ENCODE results near the gene MED12L. TPM values are rescaled to one million over a fixed set of nuclear protein-coding genes. Genes with fewer than 3 reads are reported as not detected.

Gene MED12L
- total RNA-seq, 4 donors from 2014 or later, result 0.12 to 0.77 (median 0.21) TPM

DNA sequence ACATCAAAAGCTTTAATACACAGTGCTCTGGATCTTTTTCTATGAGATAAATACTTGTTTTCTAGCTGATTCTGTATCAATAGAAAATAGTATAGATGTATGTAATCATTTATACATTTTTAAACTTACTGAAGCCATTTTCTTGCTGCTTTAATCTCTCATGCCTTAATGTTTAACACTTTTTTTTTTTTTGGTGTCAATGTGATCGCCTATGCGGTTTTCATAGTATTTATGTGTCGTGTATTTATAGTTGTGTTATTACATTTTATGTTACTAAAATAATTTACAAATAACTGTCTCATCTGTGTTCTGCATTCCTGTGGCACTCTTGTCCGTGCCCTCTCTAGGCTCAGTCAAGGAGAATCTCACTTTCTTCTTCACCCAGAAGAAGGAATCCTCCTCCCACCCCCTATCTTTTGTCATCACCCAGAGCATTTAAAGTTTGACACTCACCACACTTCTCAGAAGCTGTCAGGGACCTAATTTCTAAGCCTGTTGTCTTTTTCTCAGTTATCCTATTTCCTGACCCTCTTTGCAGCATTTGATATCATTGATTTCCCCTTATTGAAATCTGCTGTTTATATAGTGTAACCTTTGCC is 138.9 kb downstream of the MED12L start:
- ATAC-seq, result no peak
- Histone ChIP-seq H3K9me3 (no peaks in the 10 kb centered on the region), H3K4me3 (no peak overlapping the region), H3K27me3 (no peaks in the 10 kb centered on the region), H3K36me3 (no peaks in the 10 kb centered on the region), H3K27ac (no peak overlapping the region), H3K4me1 (peaks cover 8 to 38% (median 14%) of the 10 kb centered on the region in 3 donors)
- TF ChIP-seq EP300 (IDR thresholded peaks at IDR 0.05) (no peak), POLR2AphosphoS5 (IDR thresholded peaks at IDR 0.05) (no peak), POLR2A (IDR thresholded peaks at IDR 0.05) (no peak)
- TF ChIP-seq, protein P1, sequence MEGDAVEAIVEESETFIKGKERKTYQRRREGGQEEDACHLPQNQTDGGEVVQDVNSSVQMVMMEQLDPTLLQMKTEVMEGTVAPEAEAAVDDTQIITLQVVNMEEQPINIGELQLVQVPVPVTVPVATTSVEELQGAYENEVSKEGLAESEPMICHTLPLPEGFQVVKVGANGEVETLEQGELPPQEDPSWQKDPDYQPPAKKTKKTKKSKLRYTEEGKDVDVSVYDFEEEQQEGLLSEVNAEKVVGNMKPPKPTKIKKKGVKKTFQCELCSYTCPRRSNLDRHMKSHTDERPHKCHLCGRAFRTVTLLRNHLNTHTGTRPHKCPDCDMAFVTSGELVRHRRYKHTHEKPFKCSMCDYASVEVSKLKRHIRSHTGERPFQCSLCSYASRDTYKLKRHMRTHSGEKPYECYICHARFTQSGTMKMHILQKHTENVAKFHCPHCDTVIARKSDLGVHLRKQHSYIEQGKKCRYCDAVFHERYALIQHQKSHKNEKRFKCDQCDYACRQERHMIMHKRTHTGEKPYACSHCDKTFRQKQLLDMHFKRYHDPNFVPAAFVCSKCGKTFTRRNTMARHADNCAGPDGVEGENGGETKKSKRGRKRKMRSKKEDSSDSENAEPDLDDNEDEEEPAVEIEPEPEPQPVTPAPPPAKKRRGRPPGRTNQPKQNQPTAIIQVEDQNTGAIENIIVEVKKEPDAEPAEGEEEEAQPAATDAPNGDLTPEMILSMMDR (IDR thresholded peaks at IDR 0.05), result no peak
- WGBS, 2 donors (ENCODE audit: low coverage in 1 of 2), result 90 to 91% methylated on average over 4 of the region's 4 CpGs

DNA sequence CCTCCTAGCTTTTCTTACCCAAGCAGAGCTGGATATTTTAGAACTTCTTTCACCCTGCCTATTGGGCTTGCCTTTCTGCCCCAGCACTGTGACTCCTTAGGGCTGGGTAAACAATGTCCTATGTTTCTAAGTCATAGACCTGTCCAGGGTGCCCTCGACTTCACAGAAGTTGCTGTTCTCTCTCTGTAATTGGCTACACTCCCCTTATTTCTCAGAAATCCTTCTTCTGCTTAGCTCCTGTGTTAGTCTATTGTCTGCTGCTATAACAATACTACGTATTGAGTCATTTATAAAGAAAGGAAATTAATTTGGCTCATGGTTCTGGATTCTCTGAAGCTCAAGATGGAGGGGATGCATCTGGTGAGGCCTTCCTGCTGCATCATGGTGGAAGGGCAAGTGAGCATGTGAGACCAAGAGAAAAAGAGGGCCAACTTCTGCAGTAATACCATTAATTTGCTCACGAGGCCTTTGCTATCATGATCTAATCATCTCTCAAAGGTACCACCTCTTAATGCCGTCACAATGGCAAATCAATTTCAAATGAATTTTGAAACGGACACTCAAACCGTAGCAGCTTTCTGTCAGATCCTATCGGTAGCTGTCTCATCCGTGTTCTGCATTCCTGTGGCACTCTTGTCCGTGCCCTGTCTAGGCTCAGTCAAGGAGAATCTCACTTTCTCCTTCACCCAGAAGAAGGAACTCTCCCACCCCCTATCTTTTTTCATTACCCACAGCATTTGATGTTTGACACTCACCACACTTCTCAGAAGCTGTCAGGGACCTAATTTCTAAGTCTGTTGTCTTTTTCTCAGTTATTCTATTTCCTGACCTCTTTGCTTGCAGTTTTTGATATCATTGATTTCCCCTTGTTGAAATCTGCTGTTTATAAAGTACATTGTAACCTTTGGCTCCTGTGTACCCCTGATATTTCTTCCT is 139.8 kb downstream of the MED12L start:
- Histone ChIP-seq H3K27me3 (no peaks in the 10 kb centered on the region), H3K4me1 (peaks cover 8 to 48% (median 14%) of the 10 kb centered on the region in 3 donors), H3K4me3 (no peak overlapping the region), H3K27ac (no peak overlapping the region), H3K9me3 (no peaks in the 10 kb centered on the region), H3K36me3 (no peaks in the 10 kb centered on the region)
- 81 to 84% methylated on average over 8 of the region's 9 CpGs for WGBS, 2 donors (ENCODE audit: low coverage in 1 of 2)
- TF ChIP-seq POLR2AphosphoS5 (IDR thresholded peaks at IDR 0.05) (no peak), POLR2A (IDR thresholded peaks at IDR 0.05) (no peak)
- TF ChIP-seq, protein P1 (IDR thresholded peaks at IDR 0.05), result no peak
- ATAC-seq, result no peak

DNA sequence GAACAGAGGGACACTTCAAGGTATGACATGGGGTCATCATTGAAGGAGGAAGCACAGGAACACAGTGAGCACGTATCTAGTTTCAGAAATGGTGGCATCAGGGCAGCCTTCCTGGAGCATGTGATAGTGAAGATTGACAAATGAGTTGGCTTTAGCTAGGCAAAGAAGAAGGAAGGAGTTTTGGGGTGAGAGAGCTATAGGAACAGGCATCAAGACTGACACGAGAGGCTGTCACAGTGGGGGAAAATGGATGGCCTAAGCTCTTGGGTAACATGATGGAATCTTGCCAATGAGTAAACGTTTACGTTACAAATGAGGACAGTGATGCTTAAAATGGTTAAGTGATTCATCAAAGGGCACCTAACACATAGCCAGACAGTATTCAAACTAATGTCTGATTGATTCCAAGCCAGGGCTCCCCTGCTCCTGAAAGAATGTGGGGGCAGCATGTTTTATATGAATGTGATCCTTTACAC is 140.7 kb downstream of the MED12L start:
- ATAC-seq, result no peak
- Histone ChIP-seq H3K4me1 (peaks cover 8 to 56% (median 14%) of the 10 kb centered on the region in 3 donors), H3K27ac (no peak overlapping the region), H3K36me3 (no peaks in the 10 kb centered on the region), H3K4me3 (no peak overlapping the region), H3K27me3 (no peaks in the 10 kb centered on the region), H3K9me3 (no peaks in the 10 kb centered on the region)
- TF ChIP-seq, protein P1 (IDR thresholded peaks at IDR 0.05), result no peak
- TF ChIP-seq EP300 (IDR thresholded peaks at IDR 0.05) (no peak), POLR2A (IDR thresholded peaks at IDR 0.05) (no peak), POLR2AphosphoS5 (IDR thresholded peaks at IDR 0.05) (peak; percentile 76)
- 27 to 30% methylated on average over 4 of the region's 4 CpGs for WGBS, 2 donors (ENCODE audit: low coverage in 1 of 2)

DNA sequence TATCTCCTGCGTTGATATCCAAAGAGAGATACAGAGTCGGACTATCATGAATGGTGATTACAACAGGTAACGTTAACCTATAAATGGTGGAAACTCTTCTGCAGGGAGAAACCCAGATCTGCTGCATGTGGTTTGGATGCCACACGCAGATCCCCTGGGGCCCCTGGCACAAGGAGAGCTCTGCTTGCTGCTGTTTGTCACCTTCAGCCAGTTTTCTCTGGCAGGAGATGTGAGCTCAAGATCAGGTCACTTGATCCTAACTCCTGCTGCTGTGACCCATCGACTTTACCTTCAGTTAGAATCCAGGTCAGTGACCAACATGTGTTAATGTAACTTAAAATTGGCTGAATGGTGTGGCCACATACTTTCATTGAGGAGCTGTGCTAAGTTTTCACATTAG is 141.4 kb downstream of the MED12L start:
- no peak overlapping the region for H3K4me3 ChIP-seq
- no peaks in the 10 kb centered on the region for H3K36me3 ChIP-seq
- peak overlapping the region in 1 of 4 donors; percentile 15 for H3K27ac ChIP-seq
- WGBS, 2 donors (ENCODE audit: low coverage in 1 of 2), result 87 to 94% methylated on average over 5 of the region's 5 CpGs
- no peaks in the 10 kb centered on the region for H3K9me3 ChIP-seq
- no peaks in the 10 kb centered on the region for H3K27me3 ChIP-seq
- ATAC-seq, result no peak
- TF ChIP-seq POLR2A (IDR thresholded peaks at IDR 0.05) (no peak), POLR2AphosphoS5 (IDR thresholded peaks at IDR 0.05) (no peak), EP300 (IDR thresholded peaks at IDR 0.05) (no peak)
- TF ChIP-seq, protein P1 (IDR thresholded peaks at IDR 0.05), result no peak
- peaks cover 8 to 61% (median 14%) of the 10 kb centered on the region in 3 donors for H3K4me1 ChIP-seq

Measured in gastroesophageal sphincter (tissue), 4 donors.